Lower leg skin (tissue), 4 donors: ENCODE data around the gene NSG1. TPM values are rescaled to one million over a fixed set of nuclear protein-coding genes. Genes with fewer than 3 reads are reported as not detected.

Experiments
- DNase-seq, 2 donors: peaks; one replicate each; pipeline ENCODE4 v3.0.0-alpha.2; 2019; ENCODE audit warnings: low spot score in 2 of 2
- H3K4me3 ChIP-seq: fragments of 200-600 bp; sonication (generic); 2 replicates; pipeline ENCODE4 v1.5.1; 2017; ENCODE audit warnings: mild to moderate bottlenecking, low read depth; ENCODE audit not compliant: poor library complexity, severe bottlenecking
- POLR2A ChIP-seq, 2 donors: fragments of 450-650 bp; IDR thresholded peaks; one replicate each; pipeline ENCODE4 v1.6.1; 2016 to 2017; ENCODE audit warnings: antibody characterized with exemption in 2 of 2, mild to moderate bottlenecking in 1 of 2, moderate library complexity in 1 of 2
- WGBS, 2 donors: methylation state at CpG; one replicate each; pipeline ENCODE4 v1.1.5; 2018; 5-methylcytosine and 5-hydroxymethylcytosine counted together
- intact Hi-C: fragments of 100-400 bp; cut with DNase I; formaldehyde crosslinking; loops from one replicate; pipeline ENCODE4 v1.15.0; 2023; ENCODE audit warnings: low total_unique reads
- total RNA-seq, 4 donors: library from RNA; depleted of rRNA; stranded (reverse); fragments of >200 nt; gene quantifications; one replicate each; pipeline ENCODE4 v1.1.0, GENCODE V29; 2016
- TF ChIP-seq, protein P1 (sequence below), 3 donors: fragments of 450-650 bp; IDR thresholded peaks; one replicate each; pipeline ENCODE4 v1.5.1; 2016; ENCODE audit warnings: antibody characterized with exemption in 3 of 3, mild to moderate bottlenecking in 3 of 3, moderate library complexity in 2 of 3

NSG1 gene
- total RNA-seq, 4 donors from 2014 or later = 109 to 158 (median 139) TPM

DNA sequence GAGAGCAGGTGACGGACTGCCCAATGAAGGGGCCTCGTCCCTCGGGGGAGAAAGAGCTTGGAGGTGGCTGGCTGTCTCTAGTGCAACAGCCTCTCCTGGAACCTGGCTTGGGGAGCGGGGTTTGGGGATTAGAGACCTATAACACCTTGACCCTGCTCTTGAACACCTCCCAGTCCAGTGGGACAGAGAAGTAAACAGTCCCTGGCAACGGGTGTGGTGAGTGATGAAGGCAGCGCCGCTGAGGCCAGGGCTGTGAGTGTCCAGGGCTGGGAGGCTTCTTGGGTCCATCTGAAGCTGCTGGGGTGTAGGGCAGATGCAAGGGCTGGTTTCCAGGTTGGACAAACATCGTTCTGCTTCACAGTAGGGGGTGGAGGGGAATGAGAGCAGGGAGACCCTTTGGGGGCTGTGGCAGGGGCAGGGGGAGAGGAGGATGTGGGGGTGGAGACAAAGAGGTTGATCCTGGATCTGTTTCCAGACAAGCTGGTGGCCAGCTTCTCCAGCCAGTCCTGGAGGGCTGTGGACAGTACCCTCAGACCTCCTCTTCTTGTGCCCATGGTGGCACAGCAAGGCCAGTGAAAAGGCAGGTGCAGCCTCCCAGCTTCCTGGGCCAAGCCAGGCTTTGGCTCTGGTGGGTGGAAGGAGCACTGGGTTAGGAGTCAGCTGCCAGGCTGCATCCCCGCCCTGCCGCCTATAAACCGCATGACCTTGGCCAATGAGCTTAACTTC lies 3.8 kb downstream of the NSG1 start:
- no peak overlapping the region for H3K4me3 ChIP-seq
- intact Hi-C loops = no loop called here
- TF ChIP-seq POLR2A (IDR thresholded peaks at IDR 0.05) = no peak
- TF ChIP-seq, protein P1, sequence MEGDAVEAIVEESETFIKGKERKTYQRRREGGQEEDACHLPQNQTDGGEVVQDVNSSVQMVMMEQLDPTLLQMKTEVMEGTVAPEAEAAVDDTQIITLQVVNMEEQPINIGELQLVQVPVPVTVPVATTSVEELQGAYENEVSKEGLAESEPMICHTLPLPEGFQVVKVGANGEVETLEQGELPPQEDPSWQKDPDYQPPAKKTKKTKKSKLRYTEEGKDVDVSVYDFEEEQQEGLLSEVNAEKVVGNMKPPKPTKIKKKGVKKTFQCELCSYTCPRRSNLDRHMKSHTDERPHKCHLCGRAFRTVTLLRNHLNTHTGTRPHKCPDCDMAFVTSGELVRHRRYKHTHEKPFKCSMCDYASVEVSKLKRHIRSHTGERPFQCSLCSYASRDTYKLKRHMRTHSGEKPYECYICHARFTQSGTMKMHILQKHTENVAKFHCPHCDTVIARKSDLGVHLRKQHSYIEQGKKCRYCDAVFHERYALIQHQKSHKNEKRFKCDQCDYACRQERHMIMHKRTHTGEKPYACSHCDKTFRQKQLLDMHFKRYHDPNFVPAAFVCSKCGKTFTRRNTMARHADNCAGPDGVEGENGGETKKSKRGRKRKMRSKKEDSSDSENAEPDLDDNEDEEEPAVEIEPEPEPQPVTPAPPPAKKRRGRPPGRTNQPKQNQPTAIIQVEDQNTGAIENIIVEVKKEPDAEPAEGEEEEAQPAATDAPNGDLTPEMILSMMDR (IDR thresholded peaks at IDR 0.05) = no peak
- 72 to 77% methylated on average over 11 of the region's 11 CpGs for WGBS, 2 donors
- DNase-seq = no peak

DNA sequence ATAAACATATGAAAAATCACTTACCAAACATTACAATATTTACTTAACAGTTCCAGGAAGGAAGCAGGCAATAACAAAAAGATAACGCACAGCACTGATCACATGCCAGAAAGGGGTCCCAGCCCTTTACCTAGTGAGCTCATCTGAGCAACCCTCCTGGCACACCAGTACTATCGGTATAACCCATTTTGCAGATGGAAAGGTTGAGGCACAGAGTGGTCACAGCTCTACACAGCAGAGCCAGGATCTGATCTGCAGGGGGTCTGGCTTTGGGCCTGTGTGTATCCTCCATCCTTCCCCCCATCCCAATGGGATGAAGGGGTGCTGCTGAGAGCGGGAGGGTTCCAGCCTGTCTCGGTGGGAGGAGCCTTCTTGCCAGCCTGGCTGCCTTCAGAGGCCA lies 5.0 kb downstream of the NSG1 start:
- WGBS, 2 donors = 58 to 68% methylated on average over 4 of the region's 4 CpGs
- TF ChIP-seq POLR2A (IDR thresholded peaks at IDR 0.05) = no peak
- TF ChIP-seq, protein P1 (IDR thresholded peaks at IDR 0.05) = no peak
- no peak for DNase-seq
- intact Hi-C loops = no loop called here
- no peak overlapping the region for H3K4me3 ChIP-seq

DNA sequence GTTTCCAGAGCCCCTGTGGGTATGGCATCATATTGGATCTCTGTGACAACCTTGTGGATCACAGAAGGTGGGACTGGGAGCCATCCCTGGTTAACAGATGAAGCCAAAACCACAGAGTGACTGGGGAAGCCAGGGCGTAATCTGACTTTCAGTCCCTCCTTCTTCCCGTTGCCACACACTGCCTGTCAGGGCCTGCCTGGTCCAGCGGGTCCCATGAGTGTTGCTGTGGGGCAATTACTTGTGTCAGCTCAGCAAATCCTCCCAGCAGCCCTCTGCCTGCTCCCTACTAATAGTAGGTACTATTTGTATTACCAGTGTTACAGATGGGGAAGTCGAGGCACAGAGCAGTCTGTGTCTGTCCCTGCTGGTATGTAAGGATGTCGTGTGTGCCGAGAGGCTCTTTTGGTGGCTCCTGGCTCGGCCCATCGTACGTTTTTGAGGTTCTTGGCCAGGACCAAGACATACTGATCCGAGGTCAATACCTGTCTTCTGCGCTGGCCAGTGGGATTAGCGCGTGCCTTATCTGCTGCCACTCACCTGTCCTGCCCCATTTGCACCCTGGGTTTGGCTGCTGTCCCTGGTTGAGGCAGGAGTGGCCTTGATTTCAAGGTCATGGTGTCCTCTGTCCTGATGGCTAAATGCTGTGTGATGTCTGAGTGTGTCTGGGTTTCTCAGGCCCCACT lies 5.7 kb downstream of the NSG1 start:
- DNase-seq = peak in 1 of 2 donors; percentile 63
- intact Hi-C loops = no loop called here
- WGBS, 2 donors = 49 to 78% methylated on average over 13 of the region's 13 CpGs
- TF ChIP-seq POLR2A (IDR thresholded peaks at IDR 0.05) = no peak
- TF ChIP-seq, protein P1 (IDR thresholded peaks at IDR 0.05) = no peak
- H3K4me3 ChIP-seq = no peak overlapping the region

DNA sequence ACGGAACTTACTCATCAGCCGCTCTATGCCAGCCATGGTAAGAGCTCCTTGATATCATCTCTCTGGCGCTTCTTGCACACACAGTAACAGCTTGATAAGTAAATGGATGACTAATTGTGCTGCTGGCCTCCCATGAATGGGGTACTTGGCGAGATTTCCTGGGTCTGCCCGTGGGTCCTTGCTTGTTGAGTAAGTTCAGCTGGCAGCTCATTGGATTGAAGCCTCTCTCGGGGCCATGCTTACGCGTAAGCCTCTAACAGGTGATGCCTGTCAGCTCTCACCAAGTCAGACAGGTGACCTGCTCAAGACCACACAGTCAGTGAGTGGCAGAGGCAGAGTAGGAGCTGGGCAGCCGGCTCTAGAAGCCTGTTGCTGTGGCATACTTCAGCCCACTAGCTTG lies 7.7 kb downstream of the NSG1 start:
- WGBS, 2 donors = 48 to 59% methylated on average over 9 of the region's 9 CpGs
- H3K4me3 ChIP-seq = no peak overlapping the region
- no peak for DNase-seq
- intact Hi-C loops = no loop called here
- TF ChIP-seq, protein P1 (IDR thresholded peaks at IDR 0.05) = no peak
- TF ChIP-seq POLR2A (IDR thresholded peaks at IDR 0.05) = no peak

DNA sequence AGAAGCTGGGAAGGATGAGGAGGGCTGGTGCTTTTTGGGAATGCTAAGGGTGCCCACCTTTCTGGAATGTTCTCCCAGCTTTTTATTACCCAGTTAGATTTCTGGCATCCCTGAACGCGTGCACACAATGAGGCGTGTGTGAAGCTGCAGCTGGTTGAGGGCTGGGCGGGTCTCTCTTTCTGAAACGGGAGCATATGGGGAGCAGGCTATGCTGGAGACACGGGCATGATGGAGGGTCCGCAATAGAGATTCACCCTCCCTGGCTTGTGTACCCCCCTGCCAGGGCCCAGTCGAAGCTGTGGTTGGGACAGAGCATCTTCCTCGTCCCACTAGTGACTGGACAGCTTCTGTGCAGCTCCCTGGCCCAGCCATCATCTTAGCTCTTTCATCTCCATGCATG lies 8.5 kb downstream of the NSG1 start:
- intact Hi-C loops = no loop called here
- 41 to 51% methylated on average over 9 of the region's 9 CpGs for WGBS, 2 donors
- no peak for TF ChIP-seq POLR2A (IDR thresholded peaks at IDR 0.05)
- TF ChIP-seq, protein P1 (IDR thresholded peaks at IDR 0.05) = no peak
- no peak overlapping the region for H3K4me3 ChIP-seq
- no peak for DNase-seq
